GM18873 (cell line): Measurements from ENCODE around the gene DCAF12L2.
"Not testable (repeated sequence)": the region's sequence is repeated elsewhere in the genome, so short reads cannot be mapped to it uniquely, and the experiment has no call there.

Experiments used
- ATAC-seq: cut with Tn5 transposase; IDR thresholded peaks from one replicate; pipeline ENCODE4 v1.9.1; 2021; ENCODE audit warnings: mild to moderate bottlenecking, moderate library complexity, moderate number of reproducible peaks; ENCODE audit not compliant: unreplicated experiment, low FRiP score

The DCAF12L2 gene

GRCh38 chrX:126165721-126166461, at the start of gene DCAF12L2:
TSS of gene DCAF12L2 (minus strand) at chrX:126166289. CDS start at chrX:126165924, 365 bp downstream.
- no peak for ATAC-seq

- ATAC-seq, result not testable (repeated sequence)
Measured at GRCh38 chrX:126190888-126191287, 24.8 kb upstream of the DCAF12L2 start.

GRCh38 chrX:126177133-126177840, 11.2 kb upstream of the DCAF12L2 start:
- ATAC-seq, result no peak

GRCh38 chrX:126170720-126171119, 4.6 kb upstream of the DCAF12L2 start:
- ATAC-seq, result no peak

GRCh38 chrX:126167560-126167959, 1.5 kb upstream of the DCAF12L2 start:
- ATAC-seq, result no peak

- no peak for ATAC-seq
Measured at GRCh38 chrX:126165401-126165720, 728 bp downstream of the DCAF12L2 start.

GRCh38 chrX:126164689-126165400, 1.2 kb downstream of the DCAF12L2 start:
- no peak for ATAC-seq

- no peak for ATAC-seq
Measured at GRCh38 chrX:126164226-126164625, 1.9 kb downstream of the DCAF12L2 start.

- no peak for ATAC-seq
Measured at GRCh38 chrX:126141014-126141413, 25.1 kb downstream of the DCAF12L2 start.

- ATAC-seq, result no peak
Measured at GRCh38 chrX:126137899-126138298, 28.2 kb downstream of the DCAF12L2 start.

- no peak for ATAC-seq
Measured at GRCh38 chrX:126124721-126125120, 41.4 kb downstream of the DCAF12L2 start.
